WERI-Rb-1 (cell line): ENCODE results near the gene STAMBPL1.

Source experiments
- DNase-seq: peaks from one replicate; pipeline ENCODE4 v3.0.0-alpha.2; 2020
- H3K27ac ChIP-seq: fragments of 250-450 bp; sonication (Bioruptor Pico); 2 replicates; pipeline ENCODE4 v1.5.1; 2020; ENCODE audit warnings: mild to moderate bottlenecking, moderate library complexity
- H3K27me3 ChIP-seq: fragments of 250-450 bp; sonication (Bioruptor Pico); 2 replicates; pipeline ENCODE4 v1.5.1; 2021; ENCODE audit warnings: mild to moderate bottlenecking, low read depth, moderate library complexity; ENCODE audit not compliant: insufficient read depth, severe bottlenecking
- H3K36me3 ChIP-seq: fragments of 250-450 bp; sonication (Bioruptor Pico); 2 replicates; pipeline ENCODE4 v1.5.1; 2020; ENCODE audit warnings: mild to moderate bottlenecking, moderate library complexity
- H3K4me3 ChIP-seq: 2 replicates; pipeline ENCODE4 v1.5.1; 2011; ENCODE audit warnings: low read depth, mild to moderate bottlenecking, control low read depth, low read length
- H3K9me3 ChIP-seq: fragments of 250-450 bp; sonication (Bioruptor Pico); 2 replicates; pipeline ENCODE4 v1.5.1; 2021; ENCODE audit warnings: mild to moderate bottlenecking, moderate library complexity; ENCODE audit not compliant: severe bottlenecking
- TF ChIP-seq, protein P1 (sequence below): IDR thresholded peaks from 2 replicates; pipeline ENCODE4 v1.5.1; 2011; ENCODE audit warnings: low read depth, mild to moderate bottlenecking, control low read depth, inconsistent platforms, low read length

Gene STAMBPL1

DNA sequence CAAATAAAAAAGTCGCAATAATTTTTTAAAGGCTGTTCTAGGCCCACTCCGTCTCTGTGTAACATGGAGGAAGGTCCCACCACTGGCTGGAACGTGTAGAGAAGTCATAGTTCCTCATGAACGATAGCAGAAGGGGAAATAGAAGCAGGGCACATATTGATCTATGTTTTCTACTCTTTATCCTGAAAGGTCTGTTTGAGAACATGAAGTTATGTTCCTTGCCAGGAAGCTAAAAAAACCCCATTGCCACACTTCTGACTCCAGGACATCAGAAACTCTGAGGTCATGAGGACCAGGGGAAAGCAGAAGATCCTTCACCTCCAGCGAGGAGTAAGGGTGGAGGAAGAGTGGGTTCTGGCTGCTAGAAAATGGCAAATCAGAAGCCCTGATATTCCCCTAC, 39.2 kb upstream of the STAMBPL1 start:
- no peaks in the 10 kb centered on the region for H3K36me3 ChIP-seq
- H3K27me3 ChIP-seq = no peaks in the 10 kb centered on the region
- DNase-seq = no peak
- no peaks in the 10 kb centered on the region for H3K9me3 ChIP-seq
- no peak overlapping the region for H3K27ac ChIP-seq
- TF ChIP-seq, protein P1, sequence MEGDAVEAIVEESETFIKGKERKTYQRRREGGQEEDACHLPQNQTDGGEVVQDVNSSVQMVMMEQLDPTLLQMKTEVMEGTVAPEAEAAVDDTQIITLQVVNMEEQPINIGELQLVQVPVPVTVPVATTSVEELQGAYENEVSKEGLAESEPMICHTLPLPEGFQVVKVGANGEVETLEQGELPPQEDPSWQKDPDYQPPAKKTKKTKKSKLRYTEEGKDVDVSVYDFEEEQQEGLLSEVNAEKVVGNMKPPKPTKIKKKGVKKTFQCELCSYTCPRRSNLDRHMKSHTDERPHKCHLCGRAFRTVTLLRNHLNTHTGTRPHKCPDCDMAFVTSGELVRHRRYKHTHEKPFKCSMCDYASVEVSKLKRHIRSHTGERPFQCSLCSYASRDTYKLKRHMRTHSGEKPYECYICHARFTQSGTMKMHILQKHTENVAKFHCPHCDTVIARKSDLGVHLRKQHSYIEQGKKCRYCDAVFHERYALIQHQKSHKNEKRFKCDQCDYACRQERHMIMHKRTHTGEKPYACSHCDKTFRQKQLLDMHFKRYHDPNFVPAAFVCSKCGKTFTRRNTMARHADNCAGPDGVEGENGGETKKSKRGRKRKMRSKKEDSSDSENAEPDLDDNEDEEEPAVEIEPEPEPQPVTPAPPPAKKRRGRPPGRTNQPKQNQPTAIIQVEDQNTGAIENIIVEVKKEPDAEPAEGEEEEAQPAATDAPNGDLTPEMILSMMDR = no peak
- H3K4me3 ChIP-seq = no peak overlapping the region

DNA sequence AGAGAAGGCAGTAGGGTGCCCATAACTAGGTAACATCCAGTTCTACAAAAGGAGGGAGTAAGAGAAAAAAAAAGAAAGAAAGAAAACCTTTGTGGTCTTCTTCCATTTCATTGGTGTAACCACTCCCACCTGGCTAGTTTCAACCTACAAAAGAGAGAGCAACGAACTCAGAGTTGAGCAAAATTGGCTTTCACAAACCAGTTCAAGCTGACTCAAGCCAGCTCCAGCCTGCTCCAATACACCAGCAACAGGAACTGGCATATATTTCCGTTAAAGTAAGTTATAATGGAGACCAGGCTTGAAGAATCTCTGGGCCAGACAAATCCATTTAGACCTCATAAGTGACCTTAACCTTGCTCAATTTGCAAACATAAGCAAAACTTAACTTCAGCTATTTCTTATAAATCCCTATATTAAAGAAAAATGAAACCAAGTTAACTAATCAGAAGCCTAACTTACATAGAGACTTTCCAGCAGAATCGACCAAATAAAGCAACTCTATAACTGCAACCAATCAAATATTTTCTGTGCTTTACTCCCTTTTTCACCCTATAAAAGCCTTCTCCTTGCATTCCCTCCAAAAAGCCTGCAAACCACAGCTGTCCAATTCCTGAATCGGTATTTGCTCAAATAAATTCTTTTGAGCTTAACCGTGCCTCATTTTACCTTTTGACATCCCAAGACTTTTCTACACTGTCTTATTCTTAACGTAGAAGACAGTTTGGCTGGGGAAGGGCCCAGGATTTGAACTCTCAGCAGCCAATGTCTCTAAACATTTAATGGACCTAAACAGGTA, 38.5 kb upstream of the STAMBPL1 start:
- no peaks in the 10 kb centered on the region for H3K27me3 ChIP-seq
- no peaks in the 10 kb centered on the region for H3K36me3 ChIP-seq
- no peak overlapping the region for H3K27ac ChIP-seq
- TF ChIP-seq, protein P1 = no peak
- no peaks in the 10 kb centered on the region for H3K9me3 ChIP-seq
- H3K4me3 ChIP-seq = no peak overlapping the region
- DNase-seq = no peak

DNA sequence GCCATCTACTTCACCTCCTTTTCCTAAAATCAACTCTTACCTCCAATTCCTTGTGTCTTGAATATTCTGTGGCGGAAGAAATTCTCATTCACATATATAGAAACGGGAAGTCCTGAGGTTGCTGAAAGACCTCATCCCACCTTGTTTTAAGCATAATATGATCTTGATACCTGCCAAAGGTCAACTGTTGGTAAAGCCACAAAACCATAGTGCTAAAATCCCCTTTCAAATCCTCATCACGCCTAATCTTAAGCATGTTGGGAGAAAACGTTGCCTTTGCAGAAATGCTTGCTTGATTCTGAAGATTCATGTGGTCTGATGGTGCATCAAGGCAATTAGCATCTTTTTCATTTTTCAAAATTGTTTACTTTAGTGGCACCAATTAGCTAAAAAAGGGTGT, 36.9 kb upstream of the STAMBPL1 start:
- Histone ChIP-seq H3K9me3 (no peaks in the 10 kb centered on the region), H3K4me3 (no peak overlapping the region), H3K27ac (no peak overlapping the region), H3K36me3 (no peaks in the 10 kb centered on the region), H3K27me3 (no peaks in the 10 kb centered on the region)
- DNase-seq = no peak
- TF ChIP-seq, protein P1 = no peak

DNA sequence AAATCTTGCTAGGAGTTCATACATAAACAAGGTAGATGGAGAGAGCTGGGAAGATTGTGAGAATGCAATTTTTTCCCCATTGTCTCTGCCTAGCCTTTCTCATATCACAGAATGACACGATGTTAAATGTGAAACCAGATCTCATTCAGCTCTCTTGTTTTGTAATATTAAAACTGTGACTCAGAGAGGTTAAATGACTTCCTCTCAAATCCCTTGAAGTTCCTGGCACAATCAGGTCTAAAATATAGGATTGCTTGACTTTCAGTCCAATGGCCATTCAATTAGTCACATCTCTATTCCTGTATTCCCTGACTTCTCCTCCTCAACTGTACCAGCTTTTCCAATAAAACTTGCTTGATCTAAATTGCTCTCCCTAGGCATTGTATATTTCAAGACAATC, 31.5 kb upstream of the STAMBPL1 start:
- no peaks in the 10 kb centered on the region for H3K9me3 ChIP-seq
- H3K4me3 ChIP-seq = no peak overlapping the region
- DNase-seq = no peak
- no peaks in the 10 kb centered on the region for H3K36me3 ChIP-seq
- H3K27me3 ChIP-seq = no peaks in the 10 kb centered on the region
- TF ChIP-seq, protein P1 = no peak
- no peak overlapping the region for H3K27ac ChIP-seq

DNA sequence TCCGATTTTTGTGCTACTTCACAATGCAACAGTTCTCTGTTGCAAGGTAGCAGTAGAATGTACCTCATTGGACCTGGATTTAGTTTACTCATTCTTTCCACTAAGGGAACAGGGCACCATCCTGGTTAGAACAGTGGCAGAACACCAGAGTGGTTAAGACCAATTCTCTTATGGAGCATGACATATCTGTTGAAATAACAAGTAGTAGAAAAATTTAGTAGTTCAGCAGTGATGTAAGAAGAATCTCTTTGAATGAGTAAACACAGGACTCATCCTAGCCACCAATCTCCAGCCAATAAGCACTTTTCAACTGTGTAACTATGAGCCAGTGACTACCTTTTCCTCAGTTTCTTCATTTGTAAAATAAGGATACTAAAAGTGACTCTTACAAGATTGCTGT, 30.8 kb upstream of the STAMBPL1 start:
- Histone ChIP-seq H3K4me3 (no peak overlapping the region), H3K9me3 (no peaks in the 10 kb centered on the region), H3K27ac (no peak overlapping the region), H3K36me3 (no peaks in the 10 kb centered on the region), H3K27me3 (no peaks in the 10 kb centered on the region)
- no peak for DNase-seq
- TF ChIP-seq, protein P1 = no peak

DNA sequence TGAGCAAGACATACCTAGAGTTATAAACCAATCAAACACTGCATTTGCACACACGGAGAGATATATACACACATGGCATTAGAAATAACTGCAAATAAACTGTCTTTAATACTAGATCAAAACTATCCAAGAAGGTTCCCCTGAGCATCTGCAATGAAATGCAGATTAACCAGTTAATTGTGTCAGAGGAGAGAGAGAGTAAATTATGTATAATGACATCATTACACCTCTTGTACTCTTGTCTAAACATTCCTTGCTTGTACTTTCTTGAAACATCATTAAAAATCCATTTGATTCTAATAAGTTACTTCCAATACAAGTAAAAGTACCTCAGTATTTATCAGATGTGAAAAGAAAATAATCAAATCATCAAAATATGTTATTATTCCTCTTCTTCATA, 29.3 kb upstream of the STAMBPL1 start:
- TF ChIP-seq, protein P1 = no peak
- Histone ChIP-seq H3K36me3 (no peaks in the 10 kb centered on the region), H3K9me3 (no peaks in the 10 kb centered on the region), H3K4me3 (no peak overlapping the region), H3K27me3 (no peaks in the 10 kb centered on the region), H3K27ac (no peak overlapping the region)
- DNase-seq = no peak
